ENCODE results near the gene LARGE1.

LARGE1 gene

DNA sequence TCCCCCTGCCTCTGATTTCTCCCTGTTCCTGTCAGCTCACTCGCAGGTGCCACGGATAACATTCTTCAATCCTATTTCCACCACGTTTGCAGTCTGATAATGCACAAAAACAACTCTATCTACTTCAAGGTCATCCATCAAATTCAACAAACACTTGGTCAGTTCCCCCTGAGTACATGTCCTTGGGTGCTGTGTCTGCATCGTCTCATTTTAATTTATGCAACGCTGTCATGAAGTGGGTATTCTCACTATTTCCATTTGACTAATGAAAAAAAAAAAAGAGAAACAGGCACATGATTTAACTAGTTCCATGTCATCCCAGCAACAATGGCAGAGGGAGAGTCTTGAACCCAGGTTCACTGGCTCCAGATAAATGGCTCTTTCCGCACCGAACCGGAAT lies 262.6 kb downstream of the LARGE1 start:
- in situ Hi-C loops (cut with MboI; ENCODE audit: low sequenced_read_pairs, unreplicated experiment), result no loop called here
- TF ChIP-seq, protein P1, sequence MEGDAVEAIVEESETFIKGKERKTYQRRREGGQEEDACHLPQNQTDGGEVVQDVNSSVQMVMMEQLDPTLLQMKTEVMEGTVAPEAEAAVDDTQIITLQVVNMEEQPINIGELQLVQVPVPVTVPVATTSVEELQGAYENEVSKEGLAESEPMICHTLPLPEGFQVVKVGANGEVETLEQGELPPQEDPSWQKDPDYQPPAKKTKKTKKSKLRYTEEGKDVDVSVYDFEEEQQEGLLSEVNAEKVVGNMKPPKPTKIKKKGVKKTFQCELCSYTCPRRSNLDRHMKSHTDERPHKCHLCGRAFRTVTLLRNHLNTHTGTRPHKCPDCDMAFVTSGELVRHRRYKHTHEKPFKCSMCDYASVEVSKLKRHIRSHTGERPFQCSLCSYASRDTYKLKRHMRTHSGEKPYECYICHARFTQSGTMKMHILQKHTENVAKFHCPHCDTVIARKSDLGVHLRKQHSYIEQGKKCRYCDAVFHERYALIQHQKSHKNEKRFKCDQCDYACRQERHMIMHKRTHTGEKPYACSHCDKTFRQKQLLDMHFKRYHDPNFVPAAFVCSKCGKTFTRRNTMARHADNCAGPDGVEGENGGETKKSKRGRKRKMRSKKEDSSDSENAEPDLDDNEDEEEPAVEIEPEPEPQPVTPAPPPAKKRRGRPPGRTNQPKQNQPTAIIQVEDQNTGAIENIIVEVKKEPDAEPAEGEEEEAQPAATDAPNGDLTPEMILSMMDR (IDR thresholded peaks at IDR 0.05; ENCODE audit: borderline replicate concordance, control extremely low read depth, extremely low read depth, insufficient read depth, missing control alignments), result no peak
- no peak for DNase-seq (ENCODE audit: low spot score)

DNA sequence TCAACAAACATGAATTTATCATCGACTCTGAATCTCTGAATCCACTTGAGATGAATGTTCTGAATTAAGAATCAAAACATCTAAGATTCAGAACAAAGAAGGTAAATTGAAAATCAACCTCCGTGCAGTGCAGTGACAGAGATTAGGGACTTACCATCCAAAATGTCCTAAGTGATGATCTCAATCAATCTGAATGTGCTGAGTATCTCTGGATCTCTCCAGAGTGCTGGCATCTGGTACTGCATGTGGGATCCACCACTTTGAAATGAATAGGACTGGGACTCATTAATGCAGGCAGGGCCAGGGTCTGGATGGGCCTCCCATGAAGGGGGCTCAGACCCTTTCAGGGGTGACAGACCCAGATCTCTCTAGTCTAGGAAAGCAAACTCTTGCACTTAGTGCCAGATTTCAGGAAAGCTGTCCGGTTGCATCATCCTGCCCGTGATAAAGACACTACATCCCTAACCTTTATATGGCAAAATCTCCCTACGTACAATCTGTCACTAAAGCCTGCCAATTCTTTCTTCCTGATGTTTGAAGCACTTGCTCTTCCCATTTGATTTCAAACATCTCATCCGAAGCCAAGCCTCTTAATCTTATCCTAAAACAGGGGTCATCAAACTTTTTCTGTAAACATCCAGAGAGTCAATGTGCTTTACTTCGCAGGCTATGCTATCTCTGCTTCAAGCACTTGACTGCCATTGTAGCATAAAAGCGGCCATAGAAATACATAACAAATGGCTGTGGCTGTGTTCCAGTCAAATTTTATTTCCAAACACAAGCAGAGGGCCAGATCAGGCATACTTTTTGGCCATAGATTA lies 263.3 kb downstream of the LARGE1 start:
- TF ChIP-seq, protein P1 (IDR thresholded peaks at IDR 0.05; ENCODE audit: borderline replicate concordance, control extremely low read depth, extremely low read depth, insufficient read depth, missing control alignments), result no peak
- in situ Hi-C loops (cut with MboI; ENCODE audit: low sequenced_read_pairs, unreplicated experiment), result no loop called here
- no peak for DNase-seq (ENCODE audit: low spot score)

DNA sequence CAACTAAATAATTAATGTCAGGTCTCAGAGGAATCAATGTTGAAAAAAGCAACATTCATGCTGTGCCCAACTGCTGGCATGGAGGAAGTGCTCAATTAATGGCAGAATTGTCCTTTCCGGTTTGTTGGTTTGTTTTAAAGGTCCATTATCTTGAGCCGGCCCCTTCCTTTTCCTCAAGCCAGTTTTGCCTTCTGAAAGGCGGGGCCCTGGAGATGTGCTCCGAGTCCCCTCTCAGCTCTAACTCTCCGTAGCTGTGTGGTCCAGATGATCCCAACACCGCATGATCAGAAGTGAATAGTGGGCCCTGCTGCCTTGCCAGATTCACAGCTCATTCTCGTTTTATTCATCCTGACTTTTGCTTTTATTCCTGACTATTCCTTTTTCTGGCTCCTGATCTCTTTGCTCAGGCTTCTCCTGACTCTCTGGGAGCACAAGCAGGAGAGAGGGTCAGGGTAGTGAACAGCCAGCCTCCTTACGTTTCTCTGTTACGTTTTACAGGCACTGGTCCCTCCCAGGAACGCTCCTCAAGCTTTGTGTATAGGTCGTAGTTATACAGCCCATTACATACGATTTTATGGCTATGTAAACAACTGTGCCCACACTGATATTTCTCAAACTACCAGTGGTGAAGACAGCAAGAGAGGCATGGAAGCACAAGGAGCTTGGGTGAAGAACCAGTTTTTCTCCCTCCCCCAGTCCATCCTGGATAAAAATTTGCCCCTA lies 265.9 kb downstream of the LARGE1 start:
- TF ChIP-seq, protein P1 (IDR thresholded peaks at IDR 0.05; ENCODE audit: borderline replicate concordance, control extremely low read depth, extremely low read depth, insufficient read depth, missing control alignments), result no peak
- no peak for DNase-seq (ENCODE audit: low spot score)
- in situ Hi-C loops (cut with MboI; ENCODE audit: low sequenced_read_pairs, unreplicated experiment), result no loop called here

DNA sequence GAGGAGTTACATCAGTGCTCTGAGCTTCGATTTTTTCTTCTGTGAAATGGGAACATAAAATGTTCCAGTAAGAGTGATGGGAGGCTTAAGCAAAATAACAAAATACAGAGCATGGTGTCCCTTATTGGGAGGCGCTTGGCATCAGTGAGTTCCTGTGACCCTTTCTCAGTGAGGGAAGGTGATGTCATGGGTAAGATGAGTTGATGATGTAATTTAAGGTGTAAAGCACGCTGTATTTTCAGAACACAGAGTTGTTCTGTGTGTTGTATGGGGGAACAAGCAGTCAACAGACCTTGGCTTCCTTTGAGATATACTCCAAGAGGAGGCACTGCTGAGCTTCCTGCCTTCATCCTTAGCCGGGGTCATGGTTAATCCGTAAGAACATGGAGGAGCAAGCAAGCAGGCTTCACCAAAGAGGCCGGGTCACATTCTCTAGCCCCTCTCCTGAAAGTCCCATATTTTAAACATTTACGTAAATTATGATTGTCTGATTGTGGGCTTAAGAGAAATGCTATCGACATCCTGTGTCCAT lies 266.7 kb downstream of the LARGE1 start:
- in situ Hi-C loops (cut with MboI; ENCODE audit: low sequenced_read_pairs, unreplicated experiment), result no loop called here
- TF ChIP-seq, protein P1 (IDR thresholded peaks at IDR 0.05; ENCODE audit: borderline replicate concordance, control extremely low read depth, extremely low read depth, insufficient read depth, missing control alignments), result no peak
- DNase-seq (ENCODE audit: low spot score), result no peak

DNA sequence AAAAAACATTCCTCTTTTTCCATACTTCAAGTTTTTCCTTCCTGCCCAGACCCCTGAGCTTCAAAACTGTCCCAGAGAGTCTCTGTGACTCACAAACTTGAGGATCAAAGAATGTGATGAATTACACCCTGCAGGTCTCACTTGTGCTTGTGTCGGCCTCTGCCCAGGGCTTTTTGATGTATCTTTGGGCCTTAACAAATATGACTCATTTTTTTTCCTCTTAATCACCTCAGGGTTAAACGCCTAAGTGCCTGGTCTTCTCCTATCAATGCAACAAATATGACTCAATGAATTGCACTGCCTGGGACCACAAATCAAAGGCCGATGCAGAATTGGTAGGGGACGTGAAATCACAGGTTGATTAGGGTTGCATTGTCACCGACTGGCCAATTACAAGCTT lies 267.7 kb downstream of the LARGE1 start:
- no peak for DNase-seq (ENCODE audit: low spot score)
- in situ Hi-C loops (cut with MboI; ENCODE audit: low sequenced_read_pairs, unreplicated experiment), result no loop called here
- TF ChIP-seq, protein P1 (IDR thresholded peaks at IDR 0.05; ENCODE audit: borderline replicate concordance, control extremely low read depth, extremely low read depth, insufficient read depth, missing control alignments), result no peak

DNA sequence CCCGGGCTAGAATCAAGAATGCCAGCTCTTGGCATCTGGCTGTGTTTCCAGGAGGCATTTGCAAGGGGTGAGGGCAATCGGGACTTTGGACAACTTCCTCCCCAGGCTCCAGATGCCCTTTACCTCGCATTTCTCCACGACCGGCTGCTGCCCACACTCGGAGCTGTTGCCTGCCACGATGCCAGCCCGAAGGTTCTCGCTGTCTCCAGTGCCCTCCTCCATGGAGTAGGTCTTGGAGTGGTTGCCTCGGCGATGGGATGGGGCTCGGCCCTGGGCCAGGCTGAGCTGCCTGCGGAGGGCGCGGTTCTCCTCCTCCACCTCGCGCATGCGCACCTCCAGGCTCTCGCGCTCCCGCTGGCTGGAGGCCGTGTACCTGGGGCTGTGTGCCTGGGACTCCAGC lies 270.0 kb downstream of the LARGE1 start:
- DNase-seq (ENCODE audit: low spot score), result no peak
- in situ Hi-C loops (cut with MboI; ENCODE audit: low sequenced_read_pairs, unreplicated experiment), result no loop called here
- TF ChIP-seq, protein P1 (IDR thresholded peaks at IDR 0.05; ENCODE audit: borderline replicate concordance, control extremely low read depth, extremely low read depth, insufficient read depth, missing control alignments), result no peak
